ENCODE data around the gene MSL1.

- TF ChIP-seq CTCF (conservative IDR thresholded peaks at IDR 0.05) (no peak), ZFX (IDR thresholded peaks at IDR 0.05) (no peak)
These were observed 37.7 kb downstream of the MSL1 start for GRCh38 chr17:40159456-40159855.
